NCI-H128 (cell line): Measurements from ENCODE around the gene BTBD9.
"Not testable (repeated sequence)": the region's sequence is repeated elsewhere in the genome, so short reads cannot be mapped to it uniquely, and the experiment has no call there.

Experiments
- DNase-seq: peaks from one replicate; lab custom pipeline; 2025; ENCODE audit not compliant: unreplicated experiment; lab: John Stamatoyannopoulos, UW

The BTBD9 gene

DNA sequence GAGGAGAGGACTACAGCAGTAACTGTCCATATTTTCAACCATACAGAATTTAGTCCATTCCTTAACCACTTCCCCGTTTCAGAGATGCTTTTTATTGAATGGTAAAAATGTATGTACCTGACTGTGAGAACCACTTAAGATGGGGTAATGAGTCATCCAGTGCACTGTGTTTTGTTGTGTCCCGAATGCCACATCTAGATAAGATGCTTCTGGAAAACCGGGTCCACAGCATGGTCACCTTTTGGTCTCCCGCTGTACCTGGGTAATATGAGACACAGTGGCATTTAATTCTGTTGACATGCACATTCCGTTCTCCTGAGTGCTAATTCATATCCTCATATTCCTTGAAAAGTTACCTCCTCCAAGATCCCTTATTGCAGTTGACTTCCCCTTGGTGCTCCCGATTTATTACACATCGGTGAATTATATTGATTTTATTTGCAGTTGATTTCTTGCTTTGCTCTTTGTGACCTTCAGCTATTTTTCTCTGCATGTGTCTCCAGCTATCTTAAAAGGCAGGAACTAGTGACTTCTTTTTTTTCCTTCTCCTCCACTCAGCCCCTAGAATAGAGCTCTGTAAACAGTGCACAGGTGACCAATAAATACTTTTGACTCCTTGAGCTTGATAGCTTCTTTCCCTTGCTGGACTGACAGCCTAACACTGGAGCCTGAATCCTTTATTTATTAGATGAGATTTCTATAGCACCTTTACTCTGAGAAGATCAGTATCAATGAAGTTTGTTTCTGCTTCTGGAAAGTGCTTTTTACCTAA lies 505.6 kb downstream of the BTBD9 start:
- no peak for DNase-seq

DNA sequence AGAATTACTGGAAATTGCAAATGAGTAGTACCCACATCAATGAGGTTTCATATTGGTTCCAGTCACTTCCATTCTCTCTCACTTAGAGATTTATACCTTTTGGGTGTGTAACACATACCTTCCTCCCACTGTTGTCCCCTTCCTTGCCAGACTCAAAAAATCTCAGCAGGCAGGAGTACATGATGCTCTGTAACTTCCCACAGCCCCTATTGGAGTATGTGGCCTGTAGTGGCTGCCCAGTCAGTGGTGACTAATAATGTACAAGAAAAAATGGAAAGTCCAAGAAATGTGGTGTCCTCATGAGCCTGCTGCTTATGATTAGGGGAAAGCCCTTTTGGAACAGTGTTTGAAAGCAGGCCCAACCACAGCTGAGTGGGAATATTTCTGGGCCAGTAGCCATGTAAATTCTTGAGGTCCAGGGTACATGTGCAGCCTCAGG lies 508.2 kb downstream of the BTBD9 start:
- DNase-seq, result no peak

DNA sequence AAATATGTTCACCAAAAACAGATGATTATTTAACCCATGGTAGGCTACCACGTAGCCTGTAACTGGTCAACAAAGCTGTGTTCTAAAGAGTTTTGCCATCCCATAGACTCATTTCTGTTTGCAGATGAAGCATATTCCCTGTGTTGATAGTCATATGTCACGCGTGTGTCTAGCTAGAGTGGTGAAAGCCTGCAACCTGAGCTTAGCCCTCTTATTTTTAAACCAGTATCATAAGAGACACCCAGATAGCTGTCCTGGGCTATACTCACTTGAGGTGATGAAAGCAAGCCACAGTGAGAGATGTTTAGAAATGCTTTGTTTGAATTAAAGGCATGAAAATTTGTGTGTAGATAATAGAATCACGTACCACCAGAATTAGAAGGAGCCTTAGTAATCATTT lies 512.4 kb downstream of the BTBD9 start:
- DNase-seq, result no peak

DNA sequence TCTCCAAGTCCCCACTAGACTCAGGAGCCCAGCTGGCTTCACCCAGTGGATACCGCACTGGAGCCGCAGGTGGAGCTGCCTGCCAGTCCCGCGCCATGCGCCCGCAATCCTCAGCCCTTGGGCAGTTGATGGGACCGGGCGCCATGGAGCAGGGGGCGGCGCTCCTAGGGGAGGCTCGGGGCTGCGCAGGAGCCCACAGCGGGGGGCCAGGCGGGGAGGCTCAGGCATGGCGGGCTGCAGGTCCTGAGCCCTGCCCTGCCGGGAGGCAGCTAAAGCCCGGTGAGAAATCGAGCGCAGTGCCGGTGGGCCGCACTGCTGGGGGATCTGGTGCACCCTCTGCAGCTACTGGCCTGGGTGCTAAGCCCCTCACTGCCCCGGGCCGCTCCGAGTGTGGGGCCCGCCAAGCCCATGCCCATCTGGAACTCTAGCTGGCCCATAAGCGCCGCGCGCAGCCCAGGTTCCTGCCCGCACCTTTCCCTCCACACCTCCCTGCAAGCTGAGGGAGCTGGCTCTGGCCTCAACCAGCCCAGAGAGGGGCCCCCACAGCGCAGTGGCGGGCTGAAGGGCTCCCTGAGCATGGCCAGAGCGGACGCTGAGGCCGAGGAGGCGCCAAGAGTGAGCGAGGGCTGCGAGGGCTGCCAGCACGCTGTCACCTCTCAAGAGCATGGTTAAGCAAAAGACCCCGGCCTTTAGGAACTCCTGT lies 515.4 kb downstream of the BTBD9 start:
- DNase-seq, result not testable (repeated sequence)

DNA sequence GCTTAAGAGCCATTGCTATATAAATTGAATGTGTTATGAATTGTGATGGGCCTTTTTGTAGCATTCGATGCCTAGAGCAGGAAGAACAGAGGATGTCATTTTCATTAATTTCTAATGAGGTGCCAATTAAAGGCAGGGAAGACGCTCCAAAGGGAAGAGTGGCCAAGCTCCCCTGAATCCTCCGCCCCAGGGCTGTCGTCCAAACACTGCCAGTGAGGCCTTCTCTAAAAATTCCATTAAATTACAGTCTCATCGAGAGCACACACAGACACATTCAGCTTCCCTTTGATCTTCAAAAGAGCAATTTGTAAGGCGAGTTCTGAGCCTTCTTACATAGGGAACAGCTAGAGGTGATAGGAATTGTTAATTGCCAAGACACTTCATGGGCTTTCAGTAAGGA lies 520.2 kb downstream of the BTBD9 start:
- DNase-seq, result no peak

DNA sequence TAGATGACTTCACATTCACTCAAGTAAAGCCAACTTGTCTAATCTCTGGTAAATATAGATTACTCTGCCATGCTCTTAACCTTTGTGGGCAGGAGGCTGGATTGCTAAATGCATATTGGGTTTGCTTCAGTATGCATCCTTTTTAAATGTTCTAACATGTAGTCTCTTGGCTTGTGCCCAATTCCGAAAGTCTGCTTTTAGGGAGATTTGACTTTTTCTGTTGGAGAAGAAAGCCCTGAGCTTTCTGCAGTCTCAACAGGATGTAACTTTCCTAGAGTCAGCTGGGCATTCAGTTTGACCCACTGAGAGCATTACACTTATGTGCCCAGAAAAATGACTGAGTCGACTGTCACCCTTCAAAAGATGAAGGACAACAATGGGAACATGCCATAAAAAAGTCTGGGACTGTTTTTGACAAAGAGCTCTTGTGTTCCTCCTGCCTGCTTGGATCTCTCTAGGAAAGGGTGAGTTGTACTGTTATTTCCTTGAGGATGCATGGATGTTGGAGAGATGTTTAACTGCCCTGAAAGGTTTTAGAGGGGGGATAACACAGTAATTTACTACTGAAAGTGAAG lies 520.9 kb downstream of the BTBD9 start:
- DNase-seq, result no peak
